Hepatocyte (in vitro differentiated cells): ENCODE data around the gene PROK2.

ENCODE experiments used
- CTCF ChIP-seq: fragments of 200-600 bp; sonication (generic); IDR thresholded peaks from 2 replicates; pipeline ENCODE4 v1.5.1; 2016; ENCODE audit warnings: antibody characterized with exemption, mild to moderate bottlenecking; ENCODE audit not compliant: poor library complexity
- EZH2 ChIP-seq: fragments of 200-600 bp; sonication (generic); IDR thresholded peaks from 2 replicates; pipeline ENCODE4 v1.6.1; 2016; ENCODE audit warnings: antibody characterized with exemption, mild to moderate bottlenecking, borderline replicate concordance

DNA sequence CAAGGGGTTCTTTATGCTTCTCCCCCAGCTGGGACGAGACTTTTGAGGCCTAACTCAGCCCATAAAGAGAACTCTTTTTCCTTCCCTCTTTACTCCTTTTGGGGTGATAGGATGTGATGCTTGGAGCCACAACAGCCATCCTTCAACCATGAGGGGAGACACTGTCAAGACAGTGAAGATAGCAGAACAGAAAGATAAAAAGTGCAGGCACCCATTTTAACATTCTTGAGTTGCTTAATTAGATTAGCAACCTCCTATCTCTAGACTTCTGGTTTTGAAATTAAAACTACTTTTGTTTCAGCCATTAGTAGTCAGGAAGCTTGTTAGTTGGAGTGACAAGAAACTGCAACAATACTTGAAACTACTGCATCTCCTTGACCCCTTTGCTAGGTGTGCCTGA, 24.8 kb downstream of the PROK2 start:
- no peak for TF ChIP-seq EZH2
- TF ChIP-seq CTCF: no peak
